GM19043 (cell line): ENCODE data around the gene YIPF5.

ENCODE experiments used
- ATAC-seq: cut with Tn5 transposase; IDR thresholded peaks from one replicate; pipeline ENCODE4 v1.9.1; 2021; ENCODE audit warnings: low read depth; ENCODE audit not compliant: unreplicated experiment

The YIPF5 gene

DNA sequence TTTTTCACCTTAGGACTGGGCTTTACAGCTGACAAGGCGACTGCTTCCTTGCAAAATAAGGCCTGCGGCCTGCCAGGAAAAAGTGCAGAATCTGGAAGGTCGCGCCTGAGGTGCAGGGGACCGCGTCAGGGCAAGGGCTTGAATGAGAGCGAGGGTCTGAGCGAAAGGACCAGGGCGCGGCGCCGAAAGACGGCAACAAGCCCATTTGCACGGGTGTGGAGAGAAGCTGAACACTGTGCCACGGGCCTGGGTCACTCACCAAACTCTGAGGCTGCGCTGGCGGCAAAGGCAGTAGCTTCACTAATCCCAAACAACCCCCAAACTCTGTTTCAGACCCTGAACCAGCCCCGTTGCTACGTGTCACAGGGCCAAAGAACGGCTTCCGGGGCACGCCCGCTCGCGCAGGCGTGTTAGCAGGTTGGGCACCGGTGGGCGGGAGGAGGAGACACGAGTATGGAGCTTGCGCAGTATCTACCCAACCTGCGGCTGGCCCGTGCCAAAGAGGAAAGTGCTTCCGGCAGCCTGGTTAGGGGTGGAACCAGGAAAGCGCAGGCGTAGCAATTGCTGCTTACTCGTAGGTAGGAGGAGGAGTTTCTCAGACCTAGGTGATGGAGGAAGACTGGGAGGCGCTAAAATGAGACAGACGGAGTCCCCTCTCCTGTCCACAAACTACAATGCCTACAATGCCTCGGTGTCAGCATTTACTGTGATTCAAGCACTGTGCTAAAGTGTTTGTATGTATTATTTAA lies at the start of gene YIPF5, which contains the start of gene KCTD16:
Gene YIPF5 (minus strand): TSS at position 384 of the 749 bp plus-strand sequence. CDS start 704 bp downstream, outside the sequence.
Gene KCTD16 (plus strand): TSS at position 598 of the 749 bp plus-strand sequence.
- peak; percentile 99 for ATAC-seq

DNA sequence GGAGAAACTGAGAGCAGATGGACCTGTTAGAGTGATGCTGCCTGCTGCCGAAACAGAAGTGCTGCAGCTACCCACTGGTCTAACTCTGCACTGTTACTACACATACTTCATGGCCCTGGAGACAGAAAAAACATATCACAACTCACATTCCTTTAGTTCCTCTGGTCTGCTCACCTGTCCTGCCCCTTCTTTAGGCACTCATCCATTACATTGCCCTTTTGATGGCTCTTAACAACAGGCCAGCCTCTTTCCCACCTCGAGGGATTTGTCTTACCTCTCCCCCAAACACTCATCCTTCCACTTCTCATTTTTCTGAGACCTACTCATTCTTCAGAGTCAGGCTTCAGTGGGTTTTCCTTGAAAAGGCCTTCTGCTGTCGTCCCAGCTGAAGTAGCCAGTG lies 49.4 kb upstream of the YIPF5 start:
- ATAC-seq = no peak

DNA sequence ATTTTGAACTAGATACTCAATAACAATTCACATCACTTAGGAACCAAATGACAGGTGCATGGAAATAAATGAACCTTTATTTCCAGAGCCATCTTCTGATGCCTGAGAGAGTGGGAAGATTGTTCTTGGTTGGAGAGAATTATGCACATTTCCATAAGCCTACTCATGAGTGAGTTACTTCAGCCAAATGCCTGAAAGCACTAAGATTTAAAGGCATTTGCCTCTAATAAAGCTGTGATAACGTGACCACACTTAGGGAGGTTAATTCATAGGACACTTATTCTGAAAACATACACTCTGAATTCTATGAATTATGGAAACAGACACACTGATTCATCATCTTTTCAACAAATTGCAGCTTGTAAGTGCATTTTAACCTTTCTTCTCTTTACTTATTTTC lies 40.2 kb upstream of the YIPF5 start:
- ATAC-seq = no peak

DNA sequence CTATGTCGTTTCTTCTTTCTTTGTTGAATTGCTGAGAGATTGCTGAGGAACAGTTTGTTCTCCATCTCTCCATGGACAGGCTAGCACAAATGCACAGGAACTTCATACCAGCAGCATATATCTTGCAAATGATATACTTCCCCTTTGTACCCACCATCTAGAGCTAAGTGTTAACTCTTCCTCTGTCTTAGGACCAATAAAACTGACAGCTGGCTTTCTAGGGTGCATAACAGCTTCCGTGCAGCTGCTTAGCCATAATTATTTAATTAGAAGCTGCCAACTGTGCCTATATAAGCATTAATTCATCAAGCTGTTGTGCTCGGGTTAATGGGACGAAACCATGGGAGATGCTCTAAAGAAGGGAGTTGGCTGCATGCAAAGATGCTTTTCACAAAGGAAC lies 38.9 kb upstream of the YIPF5 start:
- ATAC-seq = no peak

DNA sequence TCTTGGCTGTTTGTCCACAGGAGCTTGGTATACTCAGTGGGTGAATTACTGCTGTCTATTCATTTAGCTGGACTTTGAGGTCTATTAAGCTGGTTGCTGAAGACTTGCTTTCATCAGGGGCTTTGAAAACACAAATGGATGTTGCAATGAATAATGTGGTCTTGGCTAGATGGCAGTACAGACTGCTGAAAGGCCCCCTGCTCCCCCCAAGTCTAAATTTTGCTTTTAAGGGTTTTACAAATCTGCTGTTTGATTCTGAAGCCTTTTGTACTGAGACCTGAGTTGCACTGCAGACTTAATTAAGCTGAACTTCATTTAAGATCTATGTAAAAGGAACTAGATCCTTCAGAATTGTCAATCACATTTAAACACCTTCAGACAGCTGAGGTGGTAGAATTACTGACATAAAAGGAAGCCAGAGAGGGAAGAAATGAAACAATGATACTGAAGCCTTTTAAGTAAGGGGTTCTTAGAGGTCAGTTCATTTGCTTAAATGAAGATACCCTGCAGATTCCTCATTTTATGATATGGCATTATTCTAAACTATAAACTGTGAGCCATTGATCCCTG lies 37.5 kb upstream of the YIPF5 start:
- ATAC-seq = no peak

DNA sequence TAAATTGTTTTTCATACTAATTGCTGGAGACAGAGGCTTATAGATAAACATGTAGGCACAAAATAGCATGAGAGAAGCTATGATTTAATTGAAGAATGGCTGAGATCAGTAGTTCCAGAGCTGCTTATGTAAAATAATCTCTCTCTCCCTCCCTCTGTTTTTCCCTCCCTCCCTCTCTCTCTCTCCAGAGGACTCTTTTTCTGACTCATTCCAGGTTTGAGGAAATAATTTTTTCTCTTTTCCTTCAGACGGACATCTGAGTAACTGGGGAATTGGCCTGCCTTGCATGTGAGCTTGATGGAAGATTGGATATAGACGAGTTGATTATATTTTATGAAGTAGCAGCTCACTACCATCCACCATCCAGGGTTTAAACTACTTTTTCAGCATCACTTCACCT lies 35.7 kb upstream of the YIPF5 start:
- ATAC-seq = no peak

DNA sequence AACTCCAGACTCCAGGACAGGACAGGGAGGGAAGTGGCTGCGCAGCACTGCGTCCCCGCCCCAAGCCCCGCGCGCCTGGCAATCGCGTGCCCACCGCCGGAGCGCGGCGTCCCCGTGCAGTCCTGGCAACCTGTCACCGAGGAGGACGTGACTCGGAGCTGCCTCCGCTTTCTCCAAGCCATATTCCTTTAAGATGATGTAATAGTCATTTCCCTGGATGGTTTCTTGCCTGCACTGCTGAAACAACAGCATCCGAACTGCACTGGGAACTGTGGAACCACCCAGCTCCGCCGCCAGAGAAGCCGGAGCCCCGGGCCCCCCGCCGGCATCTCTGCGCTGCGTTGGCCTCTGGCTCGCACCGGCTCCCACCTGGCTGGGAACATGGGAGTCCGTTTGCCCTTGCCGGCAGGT lies 34.7 kb upstream of the YIPF5 start:
- ATAC-seq = no peak

DNA sequence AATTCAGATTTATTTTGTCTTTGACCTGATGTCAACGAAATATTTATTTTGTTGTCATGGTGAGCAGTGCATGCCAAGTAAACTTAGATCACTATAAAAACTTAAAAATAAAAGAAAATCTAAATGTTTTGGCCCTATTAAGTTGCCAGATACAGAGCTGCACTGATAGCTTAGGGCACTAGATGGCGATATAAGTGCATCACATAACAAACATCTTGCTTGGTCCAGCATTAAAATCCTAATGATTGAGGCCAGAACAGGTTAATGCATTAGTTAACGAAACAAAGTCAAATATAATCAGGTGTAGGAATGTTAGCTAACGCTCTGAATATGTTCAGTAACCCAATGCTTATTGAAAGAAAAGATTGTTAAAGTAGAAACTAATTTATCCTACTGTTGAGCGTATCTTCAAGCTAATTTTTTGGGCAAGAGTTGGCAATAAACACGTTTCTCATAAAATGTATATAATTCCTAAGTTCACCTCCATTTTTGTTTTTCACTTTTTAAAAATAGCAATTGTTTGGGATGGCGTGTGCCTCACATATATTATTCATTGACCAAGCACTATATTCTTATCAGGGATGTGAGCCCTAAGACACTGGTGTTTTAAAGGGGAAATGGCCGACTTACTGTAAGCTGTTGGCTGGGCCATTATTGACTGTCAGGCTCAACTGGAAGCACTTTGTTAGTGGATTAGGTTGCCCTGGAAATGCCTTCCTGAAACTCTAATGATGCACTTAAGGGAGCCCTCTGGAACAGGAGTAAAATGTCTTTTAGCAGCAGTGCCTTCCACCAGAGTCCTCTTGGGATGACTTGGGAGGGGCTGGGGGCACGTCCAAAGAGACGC lies 33.5 kb upstream of the YIPF5 start:
- peak; percentile 81 for ATAC-seq

DNA sequence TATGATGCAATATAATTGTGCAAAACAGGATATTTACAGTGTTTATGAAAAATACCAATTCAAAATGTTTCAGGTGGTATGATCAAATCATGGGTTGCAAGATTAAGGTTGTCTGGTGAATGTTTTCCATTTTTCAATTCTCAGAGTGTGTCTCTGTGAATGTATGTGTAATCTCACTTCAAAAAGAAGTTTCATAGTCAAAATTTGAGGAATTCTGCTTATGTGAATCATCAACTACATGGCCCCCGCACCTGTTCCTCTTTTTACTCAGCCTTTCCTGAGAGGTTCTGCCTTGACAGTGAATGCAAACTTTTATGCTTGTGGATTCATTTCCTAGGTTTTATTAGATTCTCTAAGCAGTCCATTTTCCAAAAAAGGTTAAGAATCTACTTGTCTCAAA lies 32.3 kb upstream of the YIPF5 start:
- ATAC-seq = no peak

DNA sequence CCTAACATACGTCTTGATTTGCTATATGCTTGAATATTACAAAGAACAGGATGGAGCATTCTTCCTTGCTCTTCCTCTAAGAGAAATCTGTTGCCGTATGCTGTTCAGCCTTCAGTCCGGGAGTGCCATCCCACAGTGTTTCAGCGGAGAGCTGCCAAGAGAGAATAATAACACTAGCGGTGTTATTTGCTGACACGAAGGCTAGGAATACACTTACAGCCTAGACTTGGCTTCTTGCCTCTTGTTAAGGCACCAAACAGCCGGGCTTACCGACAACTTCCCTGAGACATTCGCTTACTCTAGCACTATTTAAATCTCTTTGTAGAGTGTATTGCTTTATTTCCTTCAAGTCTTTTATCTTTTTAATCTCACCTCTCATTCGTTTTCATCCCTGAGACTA lies 31.6 kb upstream of the YIPF5 start:
- ATAC-seq = no peak

DNA sequence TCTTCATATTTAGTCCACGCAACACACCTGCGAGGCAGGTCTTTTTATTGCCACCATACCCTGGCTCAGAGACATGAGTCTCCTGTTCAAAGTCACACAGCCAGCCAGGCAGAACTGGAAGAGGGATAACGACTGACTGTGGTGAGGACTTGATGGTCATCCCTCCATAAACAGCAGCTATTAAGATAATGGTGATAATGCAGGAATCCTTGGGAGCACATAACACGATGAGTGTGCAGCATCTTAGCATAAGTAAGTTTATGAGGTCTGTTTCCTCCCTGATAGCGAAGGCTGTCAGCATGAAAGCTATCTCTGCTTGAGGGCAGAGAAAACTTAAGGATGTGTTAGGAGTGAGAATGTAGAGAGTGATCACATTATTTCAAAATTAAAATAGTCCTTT lies 31.1 kb upstream of the YIPF5 start:
- no peak for ATAC-seq

DNA sequence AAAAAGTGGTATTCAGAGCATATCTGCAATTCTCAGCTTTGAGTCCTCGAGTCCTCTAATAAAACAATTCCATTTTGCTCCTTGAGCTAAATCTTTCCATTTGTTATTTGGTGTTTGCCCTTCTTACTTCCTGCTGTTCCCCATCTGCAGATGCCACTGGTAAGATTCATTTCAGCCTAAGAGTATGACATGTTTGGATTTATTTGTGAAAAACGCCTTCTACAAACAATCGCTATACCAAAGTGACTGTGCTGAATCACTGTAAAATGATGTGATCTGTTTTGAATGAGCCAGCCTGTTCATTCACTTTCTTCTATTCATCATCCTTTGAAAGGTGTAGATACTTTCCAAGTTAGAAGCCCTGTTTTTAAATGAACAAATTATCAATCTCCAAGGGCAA lies 27.9 kb upstream of the YIPF5 start:
- no peak for ATAC-seq

DNA sequence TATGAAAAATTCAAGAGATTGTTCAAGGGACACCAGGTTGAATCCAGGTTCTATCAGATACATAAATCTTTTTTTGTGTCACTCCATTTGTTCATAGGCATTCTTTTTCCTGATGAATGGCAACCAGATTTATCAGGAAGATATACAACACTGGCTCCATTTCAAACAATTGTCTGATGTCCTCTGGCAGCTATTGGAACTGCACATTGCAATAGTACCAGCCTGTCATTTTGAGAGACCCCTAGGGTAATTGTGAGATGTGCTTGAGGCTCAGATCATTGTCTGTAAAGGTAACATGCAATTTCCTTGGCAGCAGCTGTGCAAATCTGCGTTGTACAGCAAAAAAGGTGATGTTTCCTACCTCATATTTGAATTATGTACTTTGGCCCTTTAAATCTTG lies 26.2 kb upstream of the YIPF5 start:
- no peak for ATAC-seq

DNA sequence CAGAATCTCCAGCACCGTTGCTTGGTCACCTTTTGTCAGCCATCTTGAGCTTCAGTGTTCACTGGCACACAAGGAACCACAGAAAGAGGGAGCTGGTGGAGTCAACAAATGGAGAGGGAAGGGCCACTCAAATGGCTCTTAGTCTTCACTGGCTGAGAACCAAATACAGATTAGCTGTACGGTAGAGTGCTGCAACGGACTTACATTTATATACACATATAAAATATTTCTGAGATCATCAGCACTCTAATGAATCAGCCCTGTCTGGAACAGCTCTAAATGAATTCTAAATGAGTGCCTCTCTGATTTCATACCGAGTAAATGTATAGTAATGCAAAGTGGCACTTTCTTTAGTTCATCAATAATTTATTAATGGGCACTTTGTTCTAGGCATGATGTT lies 25.0 kb upstream of the YIPF5 start:
- no peak for ATAC-seq

DNA sequence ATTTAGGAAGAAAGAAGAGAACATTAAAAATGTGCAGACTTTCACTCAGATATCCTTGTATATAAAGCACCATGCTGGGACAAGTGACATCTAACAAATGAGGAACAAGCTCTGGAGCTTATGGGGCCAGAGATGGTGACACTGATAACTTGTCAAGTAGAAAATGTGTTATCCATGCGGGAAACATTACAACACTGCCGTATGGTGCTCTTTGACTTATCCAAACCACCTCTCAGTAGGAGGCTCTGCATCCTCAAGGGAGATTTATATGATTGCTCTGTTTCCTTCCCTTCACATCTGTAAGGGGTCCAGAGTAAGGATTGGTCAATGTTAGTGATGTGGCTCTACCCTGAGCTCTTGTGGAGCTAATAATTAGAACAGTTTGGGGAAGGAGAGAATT lies 23.7 kb upstream of the YIPF5 start:
- no peak for ATAC-seq

DNA sequence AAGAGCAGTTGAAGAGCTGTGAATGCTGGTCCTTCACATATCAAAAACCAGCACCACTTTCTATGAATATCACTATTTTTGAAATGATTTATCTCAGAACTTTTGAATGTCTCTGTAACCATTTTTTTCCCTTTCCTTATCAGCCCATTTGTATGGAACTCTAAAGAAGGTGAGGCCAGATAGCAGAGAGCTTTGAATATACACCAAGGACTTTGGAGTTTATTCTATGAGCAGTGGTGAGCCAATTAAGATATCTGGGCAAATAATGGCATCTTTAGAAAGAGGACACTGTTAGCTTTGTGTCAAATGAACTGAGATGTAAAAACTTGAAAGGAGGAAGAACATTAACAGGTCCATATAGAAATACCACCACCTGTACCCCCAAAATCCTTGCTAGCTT lies 22.2 kb upstream of the YIPF5 start:
- no peak for ATAC-seq

DNA sequence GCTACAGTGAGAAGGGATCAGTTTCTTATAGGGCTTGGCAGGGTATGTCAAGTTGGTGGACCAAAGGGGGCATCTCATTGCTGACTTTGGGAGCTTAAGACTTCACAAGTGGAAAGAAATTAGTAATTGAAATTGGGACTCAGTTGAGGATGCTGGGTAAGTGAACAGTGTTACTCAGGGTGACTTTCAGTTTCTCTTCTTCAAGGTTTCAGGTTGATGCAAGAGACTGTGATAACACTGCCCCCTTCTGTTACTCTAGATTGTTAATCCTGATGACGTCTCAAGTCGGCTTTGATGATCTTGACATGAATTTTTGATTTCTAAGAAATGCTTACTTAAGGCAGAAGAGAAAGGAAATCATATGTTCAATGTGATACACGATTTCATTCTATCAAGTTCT lies 21.5 kb upstream of the YIPF5 start:
- peak; percentile 85 for ATAC-seq

DNA sequence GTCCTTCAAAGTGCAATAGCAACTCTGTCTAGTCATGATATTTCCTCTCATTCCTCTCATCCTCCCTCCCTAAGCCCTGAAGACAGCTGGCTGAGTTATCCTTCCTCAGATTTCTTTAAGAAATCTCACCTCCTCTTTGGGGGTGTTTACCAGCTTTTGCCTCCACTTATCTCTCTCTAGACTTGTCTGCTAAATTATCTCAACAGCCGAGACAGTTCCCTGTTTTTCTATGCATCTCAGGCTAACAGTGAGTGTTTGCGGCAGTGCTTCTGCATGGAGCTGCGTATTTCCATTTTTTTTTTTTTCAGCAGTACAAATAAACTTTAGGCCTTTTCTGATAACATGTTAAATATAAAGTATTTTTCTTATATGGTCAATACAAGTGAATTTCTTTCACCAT lies 21.1 kb upstream of the YIPF5 start:
- ATAC-seq = no peak

DNA sequence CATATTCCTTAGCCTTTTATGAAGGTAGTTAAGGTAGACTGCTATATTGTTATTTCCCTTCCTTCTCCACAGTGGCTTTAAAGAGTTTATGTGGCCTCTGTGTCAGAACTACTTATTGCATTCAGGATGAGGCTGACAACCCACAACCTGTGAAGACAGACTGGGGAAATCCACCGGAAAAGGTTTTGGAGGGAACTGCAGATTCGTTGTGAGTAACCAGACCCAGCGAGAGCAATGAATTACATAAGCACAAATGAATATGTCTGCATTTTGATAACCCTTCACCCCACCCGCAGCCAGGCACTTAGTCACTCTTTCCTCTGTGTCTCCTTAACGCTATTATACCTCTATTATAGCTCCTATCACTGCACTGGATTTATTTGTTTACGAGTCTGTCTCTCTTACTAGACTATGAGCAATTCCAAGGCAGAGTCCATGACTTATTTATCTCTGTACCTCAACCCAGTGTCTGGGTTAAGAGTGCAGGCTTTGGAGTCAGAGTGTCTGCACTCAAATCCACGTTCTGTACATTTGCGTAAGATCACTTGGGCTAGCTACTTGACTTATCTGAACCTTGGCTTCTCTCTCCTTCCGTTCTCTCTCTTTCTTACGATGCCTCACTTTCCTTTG lies 19.5 kb upstream of the YIPF5 start:
- peak; percentile 34 for ATAC-seq

DNA sequence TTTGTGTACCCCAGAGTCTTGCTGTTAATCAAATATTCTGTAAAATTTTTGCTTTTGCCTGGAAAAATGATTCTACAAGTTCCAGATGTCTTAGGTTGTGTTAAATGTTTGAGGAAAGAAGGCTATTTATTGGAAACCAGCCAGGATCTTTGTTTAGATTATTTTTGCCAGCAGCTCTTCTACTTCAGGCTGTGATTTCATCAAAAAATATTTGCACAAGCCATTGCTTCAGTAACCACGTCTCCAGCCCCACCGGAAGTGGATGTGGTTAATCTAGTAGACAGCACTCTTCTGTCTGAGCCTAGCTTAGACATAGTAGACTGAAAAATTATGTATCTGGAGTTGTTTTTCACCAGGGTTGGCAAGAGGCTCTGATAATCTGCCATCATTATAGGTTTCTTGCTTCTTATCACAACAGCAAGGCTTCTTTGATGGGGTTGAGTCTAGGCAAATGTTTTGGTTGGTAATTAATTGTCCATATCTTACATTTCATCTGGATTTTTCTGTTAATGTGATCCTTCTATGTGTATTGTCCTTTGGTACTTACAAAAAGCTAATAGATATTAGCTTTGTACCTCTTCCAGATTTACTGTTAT lies 17.3 kb upstream of the YIPF5 start:
- ATAC-seq = peak; percentile 74
